PFSK-1 (cell line): ENCODE data around the gene VGLL4.

Experiments
- FOXP2 ChIP-seq: optimal IDR thresholded peaks from 2 replicates; pipeline ENCODE3; 2011; ENCODE audit warnings: borderline replicate concordance, control low read depth, inconsistent platforms; ENCODE audit not compliant: insufficient read depth; ENCODE audit errors: extremely low read length, extremely low read depth
- POLR2AphosphoS5 ChIP-seq: IDR thresholded peaks from 2 replicates; pipeline ENCODE4 v1.6.1; 2012; ENCODE audit warnings: low read depth, mild to moderate bottlenecking, control low read depth, low read length, moderate library complexity
- SIN3A ChIP-seq: IDR thresholded peaks from 2 replicates; pipeline ENCODE4 v1.6.1; 2012; ENCODE audit warnings: mild to moderate bottlenecking, low read length, moderate library complexity, borderline replicate concordance; ENCODE audit not compliant: insufficient read depth
- TAF1 ChIP-seq: IDR thresholded peaks from 2 replicates; pipeline ENCODE4 v1.6.1; 2012; ENCODE audit warnings: low read length, control low read depth, borderline replicate concordance; ENCODE audit not compliant: insufficient read depth
- TF ChIP-seq, protein P1 (sequence below), 2 experiments: IDR thresholded peaks; 2 replicates each; pipeline versions ENCODE4 v1.6.1 to v1.8.0; 2011 to 2012; ENCODE audit warnings: low read depth in 2 of 2, low read length in 2 of 2, control low read depth in 1 of 2, inconsistent platforms in 1 of 2, mild to moderate bottlenecking in 1 of 2, moderate library complexity in 1 of 2; ENCODE audit not compliant: insufficient read depth in 1 of 2

The VGLL4 gene

DNA sequence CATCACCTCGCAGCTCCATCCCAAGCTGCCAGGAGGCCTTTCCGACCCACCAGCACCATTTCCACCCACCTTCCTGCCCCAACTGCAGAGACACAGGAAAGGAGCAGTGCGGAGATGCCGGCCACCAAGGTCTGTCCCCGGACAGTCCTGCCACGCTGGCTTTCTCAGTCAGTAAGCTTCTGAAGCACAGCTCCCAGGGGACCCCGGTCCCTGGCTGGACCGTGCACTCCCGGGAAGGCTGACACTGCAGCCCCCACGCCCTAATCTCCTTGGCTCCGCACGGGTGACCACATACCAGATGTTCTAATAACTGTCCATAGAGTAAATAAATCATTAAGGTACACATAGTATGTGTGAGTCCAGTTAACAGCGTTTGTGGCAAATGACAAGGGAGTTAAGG, 73.5 kb downstream of the VGLL4 start:
- no peak for TF ChIP-seq SIN3A
- no peak for TF ChIP-seq POLR2AphosphoS5
- no peak for TF ChIP-seq TAF1

DNA sequence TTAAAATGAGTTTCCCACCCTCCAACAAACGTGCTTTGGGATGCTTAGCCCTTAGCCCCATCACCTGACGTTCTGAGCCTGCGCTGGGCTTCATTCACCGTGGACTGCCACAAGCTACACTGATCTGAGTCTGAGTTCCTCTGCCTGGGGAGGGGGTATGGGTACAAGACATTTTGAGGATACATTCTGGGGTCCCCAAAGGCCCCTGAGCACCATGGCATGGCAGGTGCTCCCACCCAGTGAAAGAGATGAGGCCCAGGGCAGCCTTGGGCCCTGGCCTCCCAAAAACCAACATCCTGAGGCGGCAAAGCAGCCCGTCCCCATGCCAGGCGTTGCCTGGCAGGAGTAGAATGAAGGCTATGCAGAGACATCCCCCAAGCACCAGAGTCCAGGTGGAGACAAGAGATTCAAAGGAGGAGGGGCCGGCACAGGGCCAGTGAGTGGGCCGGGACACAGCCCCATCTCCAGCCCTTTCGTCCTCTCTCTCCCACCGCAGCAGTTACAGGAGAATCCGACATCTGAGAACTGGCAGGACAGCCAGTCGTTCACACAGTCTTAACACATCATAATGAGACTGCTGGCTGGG, 74.5 kb downstream of the VGLL4 start:
- TF ChIP-seq FOXP2 (no peak), TAF1 (no peak), SIN3A (no peak), POLR2AphosphoS5 (no peak)
- TF ChIP-seq, protein P1, sequence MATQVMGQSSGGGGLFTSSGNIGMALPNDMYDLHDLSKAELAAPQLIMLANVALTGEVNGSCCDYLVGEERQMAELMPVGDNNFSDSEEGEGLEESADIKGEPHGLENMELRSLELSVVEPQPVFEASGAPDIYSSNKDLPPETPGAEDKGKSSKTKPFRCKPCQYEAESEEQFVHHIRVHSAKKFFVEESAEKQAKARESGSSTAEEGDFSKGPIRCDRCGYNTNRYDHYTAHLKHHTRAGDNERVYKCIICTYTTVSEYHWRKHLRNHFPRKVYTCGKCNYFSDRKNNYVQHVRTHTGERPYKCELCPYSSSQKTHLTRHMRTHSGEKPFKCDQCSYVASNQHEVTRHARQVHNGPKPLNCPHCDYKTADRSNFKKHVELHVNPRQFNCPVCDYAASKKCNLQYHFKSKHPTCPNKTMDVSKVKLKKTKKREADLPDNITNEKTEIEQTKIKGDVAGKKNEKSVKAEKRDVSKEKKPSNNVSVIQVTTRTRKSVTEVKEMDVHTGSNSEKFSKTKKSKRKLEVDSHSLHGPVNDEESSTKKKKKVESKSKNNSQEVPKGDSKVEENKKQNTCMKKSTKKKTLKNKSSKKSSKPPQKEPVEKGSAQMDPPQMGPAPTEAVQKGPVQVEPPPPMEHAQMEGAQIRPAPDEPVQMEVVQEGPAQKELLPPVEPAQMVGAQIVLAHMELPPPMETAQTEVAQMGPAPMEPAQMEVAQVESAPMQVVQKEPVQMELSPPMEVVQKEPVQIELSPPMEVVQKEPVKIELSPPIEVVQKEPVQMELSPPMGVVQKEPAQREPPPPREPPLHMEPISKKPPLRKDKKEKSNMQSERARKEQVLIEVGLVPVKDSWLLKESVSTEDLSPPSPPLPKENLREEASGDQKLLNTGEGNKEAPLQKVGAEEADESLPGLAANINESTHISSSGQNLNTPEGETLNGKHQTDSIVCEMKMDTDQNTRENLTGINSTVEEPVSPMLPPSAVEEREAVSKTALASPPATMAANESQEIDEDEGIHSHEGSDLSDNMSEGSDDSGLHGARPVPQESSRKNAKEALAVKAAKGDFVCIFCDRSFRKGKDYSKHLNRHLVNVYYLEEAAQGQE (IDR thresholded peaks at IDR 0.05; ENCODE audit: insufficient read depth in 1 of 2, low read depth in 2 of 2, low read length in 2 of 2) = no peak

DNA sequence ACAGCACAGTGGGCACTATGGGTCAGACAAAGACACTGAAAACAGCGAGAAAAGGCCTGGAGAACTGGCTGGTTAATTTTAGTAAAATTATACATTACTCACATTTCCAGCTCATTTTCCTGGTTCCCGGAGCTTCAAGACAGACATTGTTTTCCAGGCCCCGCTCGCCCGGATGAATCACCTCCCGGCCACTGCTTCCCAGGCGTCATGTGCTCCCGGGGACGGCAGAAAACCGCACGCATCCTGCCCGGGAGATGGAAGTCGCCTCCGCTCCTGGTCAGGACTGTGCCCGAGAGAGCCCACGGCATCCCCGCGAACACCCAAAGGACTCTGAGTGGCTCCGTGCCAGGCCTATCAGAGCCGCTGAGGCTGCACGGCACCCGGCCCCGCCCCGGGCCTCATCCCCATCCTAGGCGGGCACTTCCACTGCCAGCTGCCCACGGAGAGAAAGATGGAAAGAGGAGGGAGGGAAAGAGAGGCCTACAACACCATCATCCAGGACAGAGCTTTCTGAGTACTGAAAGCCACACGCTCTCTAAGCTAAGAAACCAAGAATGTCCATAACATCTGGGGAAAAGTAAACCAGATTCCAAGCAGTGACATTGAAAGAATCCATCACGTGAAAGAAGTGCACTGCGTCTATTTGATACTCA, 75.1 kb downstream of the VGLL4 start:
- TF ChIP-seq, protein P1 (IDR thresholded peaks at IDR 0.05; ENCODE audit: insufficient read depth in 1 of 2, low read depth in 2 of 2, low read length in 2 of 2) = no peak
- TF ChIP-seq FOXP2 = peak; percentile 40

DNA sequence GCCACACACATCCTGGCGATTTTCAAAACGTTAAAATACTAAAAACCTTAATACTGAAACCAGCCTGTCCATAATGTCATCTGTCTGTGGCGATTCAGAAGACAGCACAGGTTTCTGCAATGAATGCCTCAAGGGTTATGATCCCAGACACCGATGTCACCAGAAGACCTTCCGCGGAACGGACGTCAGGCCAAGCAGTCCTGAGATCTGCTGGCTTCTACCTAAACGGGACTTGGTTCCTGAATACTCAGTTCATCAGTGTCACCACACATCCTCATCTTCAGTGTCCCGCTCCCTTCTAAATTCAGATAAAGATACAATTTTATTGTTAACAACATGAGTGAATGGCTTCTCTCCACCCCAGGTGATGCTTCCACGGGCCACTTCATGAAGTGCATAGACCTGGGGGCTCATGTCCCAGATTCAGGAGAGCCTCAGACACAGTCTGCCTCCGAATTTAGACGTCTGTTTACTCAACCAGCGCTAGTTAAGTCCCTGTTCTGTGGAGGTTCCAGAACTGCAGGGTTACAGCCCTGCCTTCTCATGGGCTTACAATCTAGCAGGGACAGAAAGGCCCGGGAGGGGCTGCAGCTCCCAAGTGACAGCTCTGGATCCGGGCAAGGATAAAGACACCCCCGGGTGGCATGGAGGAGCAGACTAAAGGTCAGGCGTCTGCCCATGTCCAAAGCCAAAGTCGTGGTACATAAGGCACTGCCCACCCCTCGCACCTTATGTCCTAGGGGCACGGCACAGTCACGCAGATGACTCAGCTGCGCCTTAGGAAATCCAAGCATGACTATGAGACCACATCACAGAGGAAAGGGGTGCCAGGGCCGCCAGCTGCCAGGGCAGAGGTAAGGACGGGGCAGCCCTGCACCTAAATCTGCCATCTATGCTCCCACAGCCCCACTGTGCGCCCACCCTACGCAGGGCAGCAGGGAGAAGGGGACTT, 75.9 kb downstream of the VGLL4 start:
- TF ChIP-seq, protein P1 (IDR thresholded peaks at IDR 0.05; ENCODE audit: insufficient read depth in 1 of 2, low read depth in 2 of 2, low read length in 2 of 2) = no peak
- TF ChIP-seq FOXP2 = no peak
- TF ChIP-seq POLR2AphosphoS5 = no peak
- TF ChIP-seq TAF1 = no peak
- TF ChIP-seq SIN3A = no peak

DNA sequence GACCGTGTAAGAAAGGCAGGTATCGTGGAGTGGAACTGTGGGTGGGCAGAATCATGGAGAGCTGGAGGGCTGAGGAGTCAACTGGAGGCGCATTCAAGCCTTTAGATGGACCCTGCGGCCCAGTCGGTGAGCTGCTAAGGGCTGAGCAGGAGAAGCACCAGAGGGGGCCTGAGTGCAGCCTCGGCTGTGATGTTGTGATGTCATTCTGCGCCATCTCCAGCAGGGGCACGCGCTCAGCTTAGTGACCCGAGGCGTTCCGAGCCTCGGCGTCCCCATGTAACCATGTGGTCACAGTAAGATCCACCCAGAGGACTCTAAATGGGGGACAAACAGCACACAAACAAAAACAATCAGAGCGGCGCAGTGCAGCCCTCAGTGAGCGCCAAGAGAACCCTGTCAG, 76.8 kb downstream of the VGLL4 start:
- TF ChIP-seq TAF1 = no peak
- TF ChIP-seq, protein P1 (IDR thresholded peaks at IDR 0.05; ENCODE audit: insufficient read depth in 1 of 2, low read depth in 2 of 2, low read length in 2 of 2) = no peak
- TF ChIP-seq SIN3A = no peak
- no peak for TF ChIP-seq POLR2AphosphoS5
- no peak for TF ChIP-seq FOXP2
